OCI-LY7 (cell line): ENCODE measurements around the gene TTC8. TPM values are rescaled to one million over a fixed set of nuclear protein-coding genes. Genes with fewer than 3 reads are reported as not detected.

Experiments
- BruUV-seq: library from RNA; stranded (reverse); fragments of 400-500 nt; replicated peaks from 2 replicates; lab custom pipeline; 2021; lab: Mats Ljungman, UMichigan
- CTCF ChIA-PET: fragments of 300-600 bp; sonication (Branson Sonifier 250); formaldehyde crosslinking; loops from one replicate; lab custom pipeline; 2022; ENCODE audit warnings: antibody characterized with exemption; ENCODE audit not compliant: unreplicated experiment; lab: Charles Lee
- POLR2A ChIA-PET: fragments of 300-600 bp; sonication (Branson Sonifier 250); formaldehyde crosslinking; loops from one replicate; lab custom pipeline; 2022; ENCODE audit warnings: antibody characterized with exemption; lab: Charles Lee
- DNase-seq: peaks from one replicate; pipeline ENCODE4 v3.0.0-alpha.2; 2015; ENCODE audit warnings: low spot score
- H2AFZ ChIP-seq: fragments of 200-600 bp; sonication (generic), shearing (Covaris generic); 2 replicates; pipeline ENCODE4 v1.6.1; 2014; ENCODE audit warnings: mild to moderate bottlenecking, antibody characterized with exemption, low read length, moderate library complexity
- H3K27ac ChIP-seq: fragments of 200-600 bp; sonication (generic); 2 replicates; pipeline ENCODE4 v1.5.1; 2014; ENCODE audit warnings: mixed run types, low read depth, mild to moderate bottlenecking, moderate library complexity, low read length, inconsistent platforms; ENCODE audit not compliant: poor library complexity, severe bottlenecking
- H3K36me3 ChIP-seq: fragments of 200-600 bp; sonication (generic); 2 replicates; pipeline ENCODE4 v1.6.1; 2014; ENCODE audit warnings: mild to moderate bottlenecking, antibody characterized with exemption, low read length, moderate library complexity, mixed read lengths; ENCODE audit not compliant: insufficient read depth
- H3K4me1 ChIP-seq: fragments of 200-600 bp; sonication (generic); 2 replicates; pipeline ENCODE4 v1.5.1; 2014; ENCODE audit warnings: mild to moderate bottlenecking, low read length; ENCODE audit not compliant: insufficient read depth, poor library complexity, severe bottlenecking
- H3K4me2 ChIP-seq: fragments of 200-600 bp; sonication (generic); 2 replicates; pipeline ENCODE4 v1.6.1; 2014; ENCODE audit warnings: mild to moderate bottlenecking, low read length
- H3K4me3 ChIP-seq: fragments of 200-600 bp; sonication (generic); 2 replicates; pipeline ENCODE4 v1.5.1; 2014; ENCODE audit warnings: mild to moderate bottlenecking, low read depth, low read length; ENCODE audit not compliant: poor library complexity, severe bottlenecking
- H3K79me2 ChIP-seq: fragments of 200-600 bp; sonication (generic); 2 replicates; pipeline ENCODE4 v1.6.1; 2016; ENCODE audit warnings: low read depth, mild to moderate bottlenecking, low read length, moderate library complexity, mixed read lengths; ENCODE audit not compliant: insufficient read depth
- H3K9me2 ChIP-seq: fragments of 200-600 bp; sonication (generic); 2 replicates; pipeline ENCODE4 v1.6.1; 2016; ENCODE audit warnings: mild to moderate bottlenecking, low read length, mixed read lengths; ENCODE audit not compliant: insufficient read depth
- H3K9me3 ChIP-seq: fragments of 200-600 bp; sonication (generic); 2 replicates; pipeline ENCODE4 v1.6.1; 2014; ENCODE audit warnings: mild to moderate bottlenecking, mixed run types, low read length, mixed read lengths
- H4K20me1 ChIP-seq: fragments of 200-600 bp; sonication (generic); 2 replicates; pipeline ENCODE4 v1.6.1; 2014; ENCODE audit warnings: mild to moderate bottlenecking, antibody characterized with exemption, low read length, moderate library complexity, mixed read lengths; ENCODE audit not compliant: insufficient read depth
- CTCF ChIP-seq: fragments of 200-600 bp; sonication (generic); conservative IDR thresholded peaks from 2 replicates; pipeline ENCODE4 v1.5.1; 2014; ENCODE audit warnings: mild to moderate bottlenecking, antibody characterized with exemption, low read length, moderate library complexity, mixed read lengths
- EZH2phosphoT487 ChIP-seq: fragments of 200-600 bp; sonication (generic); IDR thresholded peaks from 2 replicates; pipeline ENCODE4 v1.6.1; 2018; ENCODE audit warnings: low read depth, borderline replicate concordance, mild to moderate bottlenecking, mixed run types, antibody characterized with exemption, low read length, moderate library complexity, mixed read lengths
- intact Hi-C: fragments of 100-400 bp; cut with micrococcal nuclease; formaldehyde crosslinking; loops from one replicate; pipeline ENCODE4 v1.10.0; 2022; ENCODE audit not compliant: unreplicated experiment
- total RNA-seq, 2 experiments: library from RNA; depleted of rRNA in 1 of 2; stranded (reverse); fragments of >200 nt in 1 of 2; shearing (Covaris generic) in 1 of 2; gene quantifications; 2 replicates each; pipeline ENCODE4 v1.2.3, GENCODE V29; 2014 to 2022

TTC8 gene
- total RNA-seq, 2 experiments from 2014 or later: 3.0 to 8.2 TPM

GRCh38 chr14:88802596-88802995 is 21.9 kb upstream of the TTC8 start:
- Histone ChIP-seq H4K20me1 (no peaks in the 10 kb centered on the region), H2AFZ (no peak overlapping the region), H3K4me1 (no peaks in the 10 kb centered on the region), H3K4me2 (no peak overlapping the region), H3K9me2 (no peaks in the 10 kb centered on the region), H3K27ac (no peak overlapping the region), H3K4me3 (no peak overlapping the region), H3K36me3 (no peaks in the 10 kb centered on the region), H3K9me3 (no peaks in the 10 kb centered on the region), H3K79me2 (no peaks in the 10 kb centered on the region)
- CTCF ChIA-PET: no interaction called here
- intact Hi-C loops: no loop called here
- POLR2A ChIA-PET: no interaction called here
- no peak for DNase-seq
- BruUV-seq: no TSS peak
- no peak for TF ChIP-seq CTCF
- no peak for TF ChIP-seq EZH2phosphoT487

- Histone ChIP-seq H3K79me2 (no peaks in the 10 kb centered on the region), H3K9me3 (no peaks in the 10 kb centered on the region), H4K20me1 (no peaks in the 10 kb centered on the region), H3K36me3 (no peaks in the 10 kb centered on the region), H3K4me3 (no peak overlapping the region), H3K27ac (no peak overlapping the region), H3K4me2 (no peak overlapping the region), H3K9me2 (no peaks in the 10 kb centered on the region), H2AFZ (no peak overlapping the region), H3K4me1 (no peaks in the 10 kb centered on the region)
- ChIA-PET CTCF (no interaction called here), POLR2A (interaction anchor here (1.2 kb wide), 1 partner anchor 15 kb away, joined by 3 read pairs; no protein-coding TSS in a partner anchor)
- no peak for DNase-seq
- no peak for TF ChIP-seq CTCF
- TF ChIP-seq EZH2phosphoT487: no peak
- intact Hi-C loops: no loop called here
- no TSS peak for BruUV-seq
Measured at GRCh38 chr14:88804035-88804434, 20.4 kb upstream of the TTC8 start.

- H2AFZ ChIP-seq: no peak overlapping the region
- no peak for DNase-seq
- H3K9me2 ChIP-seq: no peaks in the 10 kb centered on the region
- H3K4me2 ChIP-seq: no peak overlapping the region
- H3K36me3 ChIP-seq: no peaks in the 10 kb centered on the region
- H4K20me1 ChIP-seq: no peaks in the 10 kb centered on the region
- POLR2A ChIA-PET: interaction anchor here (1.2 kb wide), 1 partner anchor 16 kb away, joined by 3 read pairs; no protein-coding TSS in a partner anchor
- no peaks in the 10 kb centered on the region for H3K4me1 ChIP-seq
- H3K4me3 ChIP-seq: no peak overlapping the region
- H3K27ac ChIP-seq: no peak overlapping the region
- H3K79me2 ChIP-seq: no peaks in the 10 kb centered on the region
- CTCF ChIA-PET: no interaction called here
- no peak for TF ChIP-seq EZH2phosphoT487
- no peak for TF ChIP-seq CTCF
- intact Hi-C loops: no loop called here
- no TSS peak for BruUV-seq
- no peaks in the 10 kb centered on the region for H3K9me3 ChIP-seq
Measured at GRCh38 chr14:88804477-88804876, 20.0 kb upstream of the TTC8 start.
